HUES6 (cell line): ENCODE measurements around the gene PTPRZ1.
A peak's percentile ranks its signal among the peaks of the same experiment; 100 is the strongest.

Source experiments
- H3K27ac ChIP-seq: 2 replicates; pipeline ENCODE4 v1.7.0; 2013; ENCODE audit warnings: low read depth, mild to moderate bottlenecking, low read length, inconsistent platforms
- H3K27me3 ChIP-seq: 2 replicates; pipeline ENCODE4 v1.6.1; 2013; ENCODE audit warnings: low read length; ENCODE audit not compliant: control insufficient read depth, insufficient read depth
- H3K36me3 ChIP-seq: 2 replicates; pipeline ENCODE4 v1.6.1; 2013; ENCODE audit warnings: low read length; ENCODE audit not compliant: control insufficient read depth, insufficient read depth
- H3K4me1 ChIP-seq: 2 replicates; pipeline ENCODE4 v1.6.1; 2013; ENCODE audit warnings: low read length; ENCODE audit not compliant: control insufficient read depth, insufficient read depth
- H3K4me3 ChIP-seq: 2 replicates; pipeline ENCODE4 v1.5.1; 2013; ENCODE audit warnings: low read depth, low read length
- H3K9ac ChIP-seq: one replicate; pipeline ENCODE4 v1.6.1; 2013; ENCODE audit warnings: mild to moderate bottlenecking, low read length
- H3K9me3 ChIP-seq: 2 replicates; pipeline ENCODE4 v1.6.1; 2013; ENCODE audit warnings: low read depth, low read length; ENCODE audit not compliant: control insufficient read depth, insufficient read depth

The PTPRZ1 gene

DNA sequence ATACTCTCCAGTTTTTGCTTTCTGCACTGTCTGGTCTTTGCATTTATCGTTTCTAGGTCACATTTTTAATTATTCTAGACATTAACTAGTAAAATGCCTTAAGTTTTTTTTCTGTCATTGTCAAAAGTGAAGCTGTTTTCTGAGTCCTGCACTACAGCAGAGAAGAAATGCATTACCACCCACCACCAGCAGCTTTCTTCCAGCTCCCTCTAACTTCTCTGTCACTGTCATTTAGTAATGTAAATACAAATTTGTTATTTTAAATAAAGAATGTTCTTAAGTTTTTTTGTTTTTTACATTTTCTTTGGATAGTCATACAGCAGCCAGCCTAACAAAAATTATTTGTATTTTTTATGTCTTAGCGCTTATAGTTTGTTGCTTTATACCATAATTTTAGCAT, 18.8 kb downstream of the PTPRZ1 start:
- no peak overlapping the region for H3K27ac ChIP-seq
- peaks cover 19% of the 10 kb centered on the region for H3K36me3 ChIP-seq

DNA sequence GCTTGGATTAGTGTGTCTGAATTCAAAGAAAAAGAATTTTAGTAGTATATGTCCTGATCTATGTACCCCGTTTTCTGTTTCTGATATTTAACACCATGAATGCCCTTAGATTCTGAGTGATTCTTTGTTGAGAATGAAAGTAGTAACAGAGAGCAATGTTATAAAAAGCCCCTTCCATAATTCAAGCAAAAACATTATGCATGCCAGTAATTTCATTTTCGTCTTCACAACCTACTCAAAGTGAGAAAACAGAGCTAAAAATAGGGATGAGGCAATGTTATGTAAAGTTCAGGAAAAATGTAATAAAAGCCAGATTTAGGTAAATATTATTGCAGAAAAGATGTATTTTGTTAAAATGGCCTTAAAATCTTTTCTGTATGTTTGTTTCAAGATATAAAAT, 28.1 kb downstream of the PTPRZ1 start:
- H3K36me3 ChIP-seq, result peaks cover 39% of the 10 kb centered on the region
- H3K4me1 ChIP-seq, result no peaks in the 10 kb centered on the region
- no peaks in the 10 kb centered on the region for H3K27me3 ChIP-seq
- H3K9me3 ChIP-seq, result no peaks in the 10 kb centered on the region
- H3K27ac ChIP-seq, result no peak overlapping the region
- H3K4me3 ChIP-seq, result no peak overlapping the region
- H3K9ac ChIP-seq, result no peak overlapping the region

More for the DNA sequence above, 18.8 kb downstream of the PTPRZ1 start:
- Histone ChIP-seq H3K27me3 (no peaks in the 10 kb centered on the region), H3K4me1 (peaks cover 14% of the 10 kb centered on the region; the same call in 1 of the 2 replicates), H3K4me3 (no peak overlapping the region), H3K9ac (no peak overlapping the region), H3K9me3 (no peaks in the 10 kb centered on the region)

GRCh38 chr7:121904120-121904519, 31.2 kb downstream of the PTPRZ1 start:
- Histone ChIP-seq H3K9me3 (no peaks in the 10 kb centered on the region), H3K9ac (no peak overlapping the region), H3K36me3 (peaks cover 23% of the 10 kb centered on the region), H3K27me3 (no peaks in the 10 kb centered on the region), H3K4me1 (no peaks in the 10 kb centered on the region), H3K4me3 (no peak overlapping the region), H3K27ac (no peak overlapping the region)

DNA sequence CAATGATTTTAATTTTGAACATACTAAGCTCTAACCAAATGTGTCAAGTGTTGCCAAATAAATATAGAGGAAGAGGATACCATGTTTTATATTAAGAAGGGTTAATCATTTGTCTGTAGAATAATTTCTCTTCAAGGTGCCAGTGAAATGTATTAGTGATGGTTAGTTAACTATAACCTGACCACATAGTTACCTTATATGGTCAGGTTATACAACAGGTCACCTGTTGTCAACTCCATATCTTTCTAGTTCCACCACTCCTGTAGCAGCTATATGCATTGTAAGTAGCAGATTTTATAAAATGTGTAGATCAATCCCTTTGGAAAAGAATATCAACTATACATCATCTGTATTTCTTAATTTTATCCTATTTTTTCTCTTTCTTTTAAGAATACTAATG, 35.1 kb downstream of the PTPRZ1 start:
- Histone ChIP-seq H3K4me1 (0 out of 2 replicates have a peak, but pooled peaks cover 4% of the 10 kb centered on the region), H3K9me3 (no peaks in the 10 kb centered on the region), H3K27ac (no peak overlapping the region), H3K4me3 (no peak overlapping the region), H3K9ac (no peak overlapping the region), H3K27me3 (no peaks in the 10 kb centered on the region), H3K36me3 (peaks cover 5% of the 10 kb centered on the region)

- Histone ChIP-seq H3K9me3 (no peaks in the 10 kb centered on the region), H3K36me3 (peaks cover 5% of the 10 kb centered on the region), H3K9ac (no peak overlapping the region), H3K27me3 (no peaks in the 10 kb centered on the region), H3K4me1 (peaks cover 14% of the 10 kb centered on the region), H3K4me3 (no peak overlapping the region), H3K27ac (no peak overlapping the region)
These were observed 36.9 kb downstream of the PTPRZ1 start for GRCh38 chr7:121909716-121910345.

- Histone ChIP-seq H3K27ac (peak overlapping the region; percentile 46), H3K9me3 (no peaks in the 10 kb centered on the region), H3K36me3 (no peaks in the 10 kb centered on the region), H3K4me1 (peaks cover 17% of the 10 kb centered on the region), H3K4me3 (no peak overlapping the region), H3K27me3 (no peaks in the 10 kb centered on the region), H3K9ac (no peak overlapping the region)
These were observed 41.1 kb downstream of the PTPRZ1 start for GRCh38 chr7:121913947-121914675.

GRCh38 chr7:121914676-121915279, 41.8 kb downstream of the PTPRZ1 start:
- Histone ChIP-seq H3K9ac (no peak overlapping the region), H3K27ac (no peak overlapping the region), H3K27me3 (no peaks in the 10 kb centered on the region), H3K36me3 (no peaks in the 10 kb centered on the region), H3K4me3 (no peak overlapping the region), H3K4me1 (peaks cover 17% of the 10 kb centered on the region), H3K9me3 (no peaks in the 10 kb centered on the region)

DNA sequence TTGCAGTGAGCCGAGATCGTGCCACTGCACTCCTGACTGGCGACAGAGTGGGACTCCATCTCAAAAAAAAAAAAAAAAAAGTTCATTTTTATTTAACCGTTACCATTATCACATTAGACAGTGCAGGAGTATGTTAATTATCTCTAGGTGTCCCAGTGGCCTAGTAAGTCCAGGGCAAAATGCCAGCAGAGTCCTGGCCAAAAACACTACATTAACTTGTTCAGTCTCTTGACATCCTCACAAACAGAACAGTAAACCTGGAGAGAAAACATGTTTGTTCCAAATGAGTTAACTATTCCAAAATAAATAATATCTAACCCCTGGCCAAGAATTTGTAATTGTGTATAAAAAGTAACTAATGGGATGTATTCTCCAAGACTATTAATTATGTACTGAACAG, 43.2 kb downstream of the PTPRZ1 start:
- no peaks in the 10 kb centered on the region for H3K36me3 ChIP-seq
- H3K9me3 ChIP-seq, result no peaks in the 10 kb centered on the region
- peaks cover 16% of the 10 kb centered on the region for H3K4me1 ChIP-seq
- H3K27me3 ChIP-seq, result no peaks in the 10 kb centered on the region
- H3K9ac ChIP-seq, result no peak overlapping the region
- no peak overlapping the region for H3K27ac ChIP-seq
- H3K4me3 ChIP-seq, result no peak overlapping the region

- no peaks in the 10 kb centered on the region for H3K9me3 ChIP-seq
- no peaks in the 10 kb centered on the region for H3K36me3 ChIP-seq
These were observed 47.0 kb downstream of the PTPRZ1 start for GRCh38 chr7:121919986-121920385.

DNA sequence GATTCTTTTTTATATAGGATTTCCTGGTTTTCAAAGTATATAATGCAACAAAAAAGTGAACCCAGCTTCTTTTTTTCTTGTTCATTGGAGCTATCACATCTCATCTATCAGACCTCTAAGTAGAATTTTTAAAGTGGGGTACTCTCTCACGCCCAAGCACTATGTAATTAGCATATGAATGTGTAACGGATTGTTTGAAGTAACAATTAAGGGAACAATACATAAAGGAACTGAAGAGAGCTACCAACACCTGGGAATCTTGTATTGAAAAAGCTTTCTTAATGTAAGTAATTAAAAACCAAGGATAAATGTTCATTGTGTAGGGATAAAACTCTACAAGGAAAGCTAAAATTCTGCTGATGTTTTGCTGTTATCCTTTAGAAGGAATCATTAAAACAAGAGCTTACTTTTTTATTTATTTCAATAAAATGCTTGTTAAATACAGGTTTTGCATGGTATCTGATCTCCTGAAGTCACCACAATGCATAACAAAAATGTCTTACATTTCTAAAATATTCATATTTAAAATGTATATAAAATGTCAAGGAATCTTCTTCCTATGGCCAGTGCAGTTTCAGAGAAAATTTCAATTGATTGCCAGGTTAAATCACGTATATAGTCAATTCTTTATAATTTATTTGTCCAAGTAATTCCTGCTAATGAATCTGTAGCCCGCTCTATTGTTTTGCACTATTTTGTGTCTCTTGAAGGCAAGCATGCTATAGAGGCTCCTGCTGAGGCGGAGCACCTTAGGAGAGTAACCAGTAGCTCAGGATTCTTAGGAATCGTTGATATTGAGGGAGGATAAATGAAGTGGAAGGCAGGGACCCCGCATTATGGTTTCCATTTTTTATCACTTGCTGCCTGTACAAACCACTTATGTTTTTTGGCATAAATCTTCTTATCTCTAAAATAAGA, 51.6 kb downstream of the PTPRZ1 start:
- Histone ChIP-seq H3K9ac (no peak overlapping the region), H3K9me3 (no peaks in the 10 kb centered on the region), H3K27ac (peak overlapping the region; percentile 62), H3K4me1 (peaks cover 36% of the 10 kb centered on the region), H3K36me3 (peaks cover 10% of the 10 kb centered on the region; the same call in 1 of the 2 replicates), H3K4me3 (peak overlapping the region; percentile 25; the same call in 1 of the 2 replicates), H3K27me3 (no peaks in the 10 kb centered on the region)

More at GRCh38 chr7:121919986-121920385, 47.0 kb downstream of the PTPRZ1 start:
- H3K9ac ChIP-seq, result no peak overlapping the region
- no peak overlapping the region for H3K27ac ChIP-seq
- H3K27me3 ChIP-seq, result no peaks in the 10 kb centered on the region
- peaks cover 26% of the 10 kb centered on the region for H3K4me1 ChIP-seq
- H3K4me3 ChIP-seq, result no peak overlapping the region
